Panc1 (cell line): ENCODE measurements around the gene MITF.

Experiments
- POLR2AphosphoS5 ChIP-seq: IDR thresholded peaks from 2 replicates; pipeline ENCODE4 v1.6.1; 2012; ENCODE audit warnings: mild to moderate bottlenecking, low read depth, low read length, moderate library complexity
- SIN3A ChIP-seq: IDR thresholded peaks from 2 replicates; pipeline ENCODE4 v1.6.1; 2012; ENCODE audit warnings: low read depth, mild to moderate bottlenecking, low read length, moderate library complexity, borderline replicate concordance; ENCODE audit not compliant: insufficient read depth
- TCF7L2 ChIP-seq: IDR thresholded peaks from 2 replicates; pipeline ENCODE4 v1.6.1; 2011; ENCODE audit warnings: mild to moderate bottlenecking, low read depth, low read length, inconsistent platforms
- TF ChIP-seq, protein P1 (sequence below): fragments of 450-650 bp; IDR thresholded peaks from 2 replicates; pipeline ENCODE4 v1.5.1; 2017; ENCODE audit warnings: mild to moderate bottlenecking
- TF ChIP-seq, protein P2 (sequence below), 2 experiments: IDR thresholded peaks; 2 replicates each; pipeline ENCODE4 v1.6.1; 2011 to 2012; ENCODE audit warnings: low read depth in 2 of 2, control low read depth in 1 of 2, low read length in 1 of 2, mild to moderate bottlenecking in 1 of 2, moderate library complexity in 1 of 2; ENCODE audit not compliant: insufficient read depth in 1 of 2

DNA sequence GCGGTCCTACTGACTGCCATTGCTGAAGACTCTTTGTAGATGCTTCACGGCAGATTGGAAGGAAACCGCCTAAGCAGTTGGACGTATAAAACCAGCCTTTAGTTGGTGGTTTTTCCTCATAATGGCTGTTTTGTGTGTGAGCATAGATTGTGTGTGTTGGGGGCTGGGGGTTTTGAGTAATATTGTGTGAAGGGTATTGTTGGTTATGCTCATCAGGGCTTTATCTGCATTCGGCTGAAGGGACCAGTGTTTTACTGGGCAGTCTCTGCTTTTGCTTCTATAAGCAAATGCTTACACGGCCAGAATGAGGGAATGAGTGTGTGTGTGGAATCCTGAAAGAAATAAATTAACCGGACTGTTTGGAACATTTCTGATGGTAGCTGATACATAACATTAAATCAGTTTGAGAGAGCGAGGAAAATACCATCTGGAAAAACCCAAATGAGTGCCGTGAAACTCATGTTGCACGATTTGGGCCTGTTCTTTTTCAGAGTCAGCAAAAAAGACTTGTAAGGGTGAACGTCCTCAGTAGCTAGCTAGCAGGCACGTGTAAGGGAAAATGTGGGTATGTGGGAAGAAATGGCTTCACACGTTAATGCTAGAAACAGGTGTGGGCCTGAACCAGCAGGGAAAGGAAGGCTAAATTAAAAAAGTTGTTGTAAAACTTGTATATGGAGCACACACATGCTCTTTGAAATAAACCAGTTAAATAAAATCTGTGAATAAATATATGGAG lies 1.9 kb downstream of the MITF start:
- TF ChIP-seq TCF7L2, result no peak
- TF ChIP-seq POLR2AphosphoS5, result no peak
- TF ChIP-seq, protein P1, sequence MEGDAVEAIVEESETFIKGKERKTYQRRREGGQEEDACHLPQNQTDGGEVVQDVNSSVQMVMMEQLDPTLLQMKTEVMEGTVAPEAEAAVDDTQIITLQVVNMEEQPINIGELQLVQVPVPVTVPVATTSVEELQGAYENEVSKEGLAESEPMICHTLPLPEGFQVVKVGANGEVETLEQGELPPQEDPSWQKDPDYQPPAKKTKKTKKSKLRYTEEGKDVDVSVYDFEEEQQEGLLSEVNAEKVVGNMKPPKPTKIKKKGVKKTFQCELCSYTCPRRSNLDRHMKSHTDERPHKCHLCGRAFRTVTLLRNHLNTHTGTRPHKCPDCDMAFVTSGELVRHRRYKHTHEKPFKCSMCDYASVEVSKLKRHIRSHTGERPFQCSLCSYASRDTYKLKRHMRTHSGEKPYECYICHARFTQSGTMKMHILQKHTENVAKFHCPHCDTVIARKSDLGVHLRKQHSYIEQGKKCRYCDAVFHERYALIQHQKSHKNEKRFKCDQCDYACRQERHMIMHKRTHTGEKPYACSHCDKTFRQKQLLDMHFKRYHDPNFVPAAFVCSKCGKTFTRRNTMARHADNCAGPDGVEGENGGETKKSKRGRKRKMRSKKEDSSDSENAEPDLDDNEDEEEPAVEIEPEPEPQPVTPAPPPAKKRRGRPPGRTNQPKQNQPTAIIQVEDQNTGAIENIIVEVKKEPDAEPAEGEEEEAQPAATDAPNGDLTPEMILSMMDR, result no peak
- TF ChIP-seq, protein P2, sequence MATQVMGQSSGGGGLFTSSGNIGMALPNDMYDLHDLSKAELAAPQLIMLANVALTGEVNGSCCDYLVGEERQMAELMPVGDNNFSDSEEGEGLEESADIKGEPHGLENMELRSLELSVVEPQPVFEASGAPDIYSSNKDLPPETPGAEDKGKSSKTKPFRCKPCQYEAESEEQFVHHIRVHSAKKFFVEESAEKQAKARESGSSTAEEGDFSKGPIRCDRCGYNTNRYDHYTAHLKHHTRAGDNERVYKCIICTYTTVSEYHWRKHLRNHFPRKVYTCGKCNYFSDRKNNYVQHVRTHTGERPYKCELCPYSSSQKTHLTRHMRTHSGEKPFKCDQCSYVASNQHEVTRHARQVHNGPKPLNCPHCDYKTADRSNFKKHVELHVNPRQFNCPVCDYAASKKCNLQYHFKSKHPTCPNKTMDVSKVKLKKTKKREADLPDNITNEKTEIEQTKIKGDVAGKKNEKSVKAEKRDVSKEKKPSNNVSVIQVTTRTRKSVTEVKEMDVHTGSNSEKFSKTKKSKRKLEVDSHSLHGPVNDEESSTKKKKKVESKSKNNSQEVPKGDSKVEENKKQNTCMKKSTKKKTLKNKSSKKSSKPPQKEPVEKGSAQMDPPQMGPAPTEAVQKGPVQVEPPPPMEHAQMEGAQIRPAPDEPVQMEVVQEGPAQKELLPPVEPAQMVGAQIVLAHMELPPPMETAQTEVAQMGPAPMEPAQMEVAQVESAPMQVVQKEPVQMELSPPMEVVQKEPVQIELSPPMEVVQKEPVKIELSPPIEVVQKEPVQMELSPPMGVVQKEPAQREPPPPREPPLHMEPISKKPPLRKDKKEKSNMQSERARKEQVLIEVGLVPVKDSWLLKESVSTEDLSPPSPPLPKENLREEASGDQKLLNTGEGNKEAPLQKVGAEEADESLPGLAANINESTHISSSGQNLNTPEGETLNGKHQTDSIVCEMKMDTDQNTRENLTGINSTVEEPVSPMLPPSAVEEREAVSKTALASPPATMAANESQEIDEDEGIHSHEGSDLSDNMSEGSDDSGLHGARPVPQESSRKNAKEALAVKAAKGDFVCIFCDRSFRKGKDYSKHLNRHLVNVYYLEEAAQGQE (IDR thresholded peaks at IDR 0.05; ENCODE audit: insufficient read depth in 1 of 2, low read depth in 2 of 2, low read length in 1 of 2), result no peak
- no peak for TF ChIP-seq SIN3A
